Astrocyte (in vitro differentiated cells and primary cell): ENCODE data around the gene POLE. TPM values are rescaled to one million over a fixed set of nuclear protein-coding genes. Genes with fewer than 3 reads are reported as not detected.

Experiments used
- DNase-seq: peaks from one replicate; pipeline ENCODE4 v3.0.0-alpha.2; 2010; ENCODE audit warnings: low read depth
- FAIRE-seq: peaks from 2 replicates; lab custom pipeline; 2011; peaks lifted over from hg19 to GRCh38; lab: Jason Lieb, UNC
- H2AFZ ChIP-seq: 2 replicates; pipeline ENCODE4 v1.6.0; 2012; ENCODE audit warnings: low read depth, low read length, inconsistent platforms
- H3K27ac ChIP-seq: 2 replicates; pipeline ENCODE4 v1.5.1; 2011; ENCODE audit warnings: low read depth, low read length, inconsistent platforms
- H3K27me3 ChIP-seq: 2 replicates; pipeline ENCODE4 v1.6.0; 2011; ENCODE audit warnings: low read length, inconsistent platforms; ENCODE audit not compliant: insufficient read depth
- H3K36me3 ChIP-seq: 2 replicates; pipeline ENCODE4 v1.5.1; 2011; ENCODE audit warnings: low read length, inconsistent platforms; ENCODE audit not compliant: insufficient read depth
- H3K4me1 ChIP-seq: 2 replicates; pipeline ENCODE4 v1.5.1; 2011; ENCODE audit warnings: low read length, inconsistent platforms; ENCODE audit not compliant: insufficient read depth
- H3K4me2 ChIP-seq: 2 replicates; pipeline ENCODE4 v1.6.0; 2012; ENCODE audit warnings: low read length, inconsistent platforms
- H3K4me3 ChIP-seq: 2 replicates; pipeline ENCODE4 v1.5.1; 2011; ENCODE audit warnings: low read depth, mild to moderate bottlenecking, low read length, inconsistent platforms; ENCODE audit not compliant: insufficient read depth
- H3K79me2 ChIP-seq: 2 replicates; pipeline ENCODE4 v1.6.0; 2012; ENCODE audit warnings: mild to moderate bottlenecking, low read length, inconsistent platforms; ENCODE audit not compliant: insufficient read depth
- H3K9ac ChIP-seq: 2 replicates; pipeline ENCODE4 v1.6.0; 2012; ENCODE audit warnings: mild to moderate bottlenecking, low read length, inconsistent platforms
- H3K9me3 ChIP-seq: 2 replicates; pipeline ENCODE4 v1.5.1; 2012; ENCODE audit warnings: low read depth, mild to moderate bottlenecking, low read length, inconsistent platforms; ENCODE audit not compliant: insufficient read depth
- H4K20me1 ChIP-seq: 2 replicates; pipeline ENCODE4 v1.6.0; 2012; ENCODE audit warnings: low read length, inconsistent platforms; ENCODE audit not compliant: insufficient read depth
- H3K27ac Mint-ChIP-seq: one replicate; pipeline ENCODE4 v1.8.0; 2021; ENCODE audit warnings: mild to moderate bottlenecking, mixed read lengths; ENCODE audit not compliant: unreplicated experiment
- H3K27me3 Mint-ChIP-seq: one replicate; pipeline ENCODE4 v1.8.0; 2021; ENCODE audit warnings: low read depth, mixed read lengths; ENCODE audit not compliant: unreplicated experiment
- H3K36me3 Mint-ChIP-seq: one replicate; pipeline ENCODE4 v1.8.0; 2021; ENCODE audit warnings: low read depth, mixed read lengths; ENCODE audit not compliant: unreplicated experiment
- H3K4me1 Mint-ChIP-seq: one replicate; pipeline ENCODE4 v1.8.0; 2021; ENCODE audit warnings: low read depth, mixed read lengths; ENCODE audit not compliant: unreplicated experiment
- H3K4me3 Mint-ChIP-seq: one replicate; pipeline ENCODE4 v1.8.0; 2021; ENCODE audit warnings: mild to moderate bottlenecking, moderate library complexity, mixed read lengths; ENCODE audit not compliant: unreplicated experiment
- H3K9me3 Mint-ChIP-seq: one replicate; pipeline ENCODE4 v1.8.0; 2021; ENCODE audit warnings: mild to moderate bottlenecking, mixed read lengths; ENCODE audit not compliant: unreplicated experiment
- CTCF ChIP-seq: IDR thresholded peaks from 2 replicates; pipeline ENCODE4 v1.5.1; 2011; ENCODE audit warnings: low read depth, mild to moderate bottlenecking, inconsistent platforms, low read length, moderate library complexity; ENCODE audit not compliant: insufficient read depth
- EZH2 ChIP-seq: IDR thresholded peaks from 2 replicates; pipeline ENCODE4 v1.6.1; 2012; ENCODE audit warnings: mild to moderate bottlenecking, low read length, inconsistent platforms; ENCODE audit not compliant: insufficient read depth
- total RNA-seq: library from RNA; stranded (reverse); gene quantifications from 2 replicates; pipeline ENCODE4 v1.2.1, GENCODE V29; 2021

Gene POLE
- total RNA-seq, 1 donor from 2014 or later, result 15.4 TPM

GRCh38 chr12:132660052-132660451 lies 27.1 kb downstream of the POLE start:
- no peak for DNase-seq
- Histone ChIP-seq H3K79me2 (no peaks in the 10 kb centered on the region), H3K4me3 (no peak overlapping the region), H3K4me1 (no peaks in the 10 kb centered on the region), H3K9me3 (no peaks in the 10 kb centered on the region), H3K9ac (no peak overlapping the region), H4K20me1 (no peaks in the 10 kb centered on the region), H3K27ac (no peak overlapping the region), H3K27me3 (no peaks in the 10 kb centered on the region), H2AFZ (no peak overlapping the region), H3K4me2 (no peak overlapping the region), H3K36me3 (peaks cover 22% of the 10 kb centered on the region)
- no peaks in the 10 kb centered on the region for H3K9me3 Mint-ChIP-seq
- FAIRE-seq, result no peak
- TF ChIP-seq CTCF, result no peak
- TF ChIP-seq EZH2, result no peak
- H3K27me3 Mint-ChIP-seq, result peaks cover 3% of the 10 kb centered on the region
- H3K36me3 Mint-ChIP-seq, result peaks cover 24% of the 10 kb centered on the region
- no peak overlapping the region for H3K4me3 Mint-ChIP-seq
- H3K4me1 Mint-ChIP-seq, result no peaks in the 10 kb centered on the region
- no peak overlapping the region for H3K27ac Mint-ChIP-seq

- no peak overlapping the region for H2AFZ ChIP-seq
- FAIRE-seq, result no peak
- no peak overlapping the region for H3K27ac ChIP-seq
- no peaks in the 10 kb centered on the region for H4K20me1 ChIP-seq
- peaks cover 3% of the 10 kb centered on the region for H3K27me3 Mint-ChIP-seq
- H3K79me2 ChIP-seq, result no peaks in the 10 kb centered on the region
- H3K4me3 Mint-ChIP-seq, result no peak overlapping the region
- no peaks in the 10 kb centered on the region for H3K4me1 Mint-ChIP-seq
- DNase-seq, result no peak
- no peak overlapping the region for H3K27ac Mint-ChIP-seq
- no peaks in the 10 kb centered on the region for H3K9me3 ChIP-seq
- no peaks in the 10 kb centered on the region for H3K4me1 ChIP-seq
- H3K4me2 ChIP-seq, result no peak overlapping the region
- H3K4me3 ChIP-seq, result no peak overlapping the region
- TF ChIP-seq EZH2, result no peak
- no peak for TF ChIP-seq CTCF
- H3K9ac ChIP-seq, result no peak overlapping the region
- H3K27me3 ChIP-seq, result no peaks in the 10 kb centered on the region
- no peaks in the 10 kb centered on the region for H3K9me3 Mint-ChIP-seq
- H3K36me3 Mint-ChIP-seq, result peaks cover 24% of the 10 kb centered on the region
- H3K36me3 ChIP-seq, result peaks cover 24% of the 10 kb centered on the region
Observed at GRCh38 chr12:132659146-132659545, 28.0 kb downstream of the POLE start.

GRCh38 chr12:132658149-132658894 lies 28.8 kb downstream of the POLE start:
- Histone ChIP-seq H3K27ac (no peak overlapping the region), H3K4me1 (no peaks in the 10 kb centered on the region), H3K36me3 (peaks cover 24% of the 10 kb centered on the region), H2AFZ (no peak overlapping the region), H3K79me2 (no peaks in the 10 kb centered on the region), H3K27me3 (no peaks in the 10 kb centered on the region), H3K9me3 (no peaks in the 10 kb centered on the region), H3K9ac (no peak overlapping the region), H4K20me1 (no peaks in the 10 kb centered on the region), H3K4me3 (no peak overlapping the region), H3K4me2 (no peak overlapping the region)
- FAIRE-seq (no peak), DNase-seq (no peak)
- TF ChIP-seq EZH2 (no peak), CTCF (no peak)
- no peaks in the 10 kb centered on the region for H3K9me3 Mint-ChIP-seq
- peaks cover 24% of the 10 kb centered on the region for H3K36me3 Mint-ChIP-seq
- H3K27ac Mint-ChIP-seq, result no peak overlapping the region
- H3K4me1 Mint-ChIP-seq, result peaks cover 4% of the 10 kb centered on the region
- peaks cover 3% of the 10 kb centered on the region for H3K27me3 Mint-ChIP-seq
- H3K4me3 Mint-ChIP-seq, result no peak overlapping the region
